ENCODE results near the gene DDAH1.

The DDAH1 gene

GRCh38 chr1:85386068-85386722, 78.8 kb downstream of the DDAH1 start:
- DNase-seq = no peak

GRCh38 chr1:85379203-85380136, 85.5 kb downstream of the DDAH1 start:
- DNase-seq = no peak

GRCh38 chr1:85378534-85378933, 86.4 kb downstream of the DDAH1 start:
- no peak for DNase-seq

- no peak for DNase-seq
Observed at GRCh38 chr1:85376356-85376755, 88.6 kb downstream of the DDAH1 start.

GRCh38 chr1:85375493-85375892, 89.5 kb downstream of the DDAH1 start:
- DNase-seq = no peak

GRCh38 chr1:85374160-85374559, 90.8 kb downstream of the DDAH1 start:
- no peak for DNase-seq

- DNase-seq = no peak
Observed at GRCh38 chr1:85373378-85373708, 91.6 kb downstream of the DDAH1 start.

GRCh38 chr1:85372683-85373377, 92.1 kb downstream of the DDAH1 start:
- DNase-seq = no peak

- no peak for DNase-seq
Observed at GRCh38 chr1:85371021-85371420, 93.9 kb downstream of the DDAH1 start.

GRCh38 chr1:85368073-85368770, 96.7 kb downstream of the DDAH1 start:
- no peak for DNase-seq

GRCh38 chr1:85366391-85367170, 98.4 kb downstream of the DDAH1 start:
- DNase-seq = no peak

GRCh38 chr1:85365851-85366250, 99.1 kb downstream of the DDAH1 start:
- no peak for DNase-seq

- no peak for DNase-seq
Observed at GRCh38 chr1:85363521-85363920, 101.4 kb downstream of the DDAH1 start.

GRCh38 chr1:85363092-85363491, 101.9 kb downstream of the DDAH1 start:
- DNase-seq = no peak

GRCh38 chr1:85361606-85362296, 103.2 kb downstream of the DDAH1 start:
- no peak for DNase-seq

GRCh38 chr1:85360730-85361493, 104.0 kb downstream of the DDAH1 start:
- DNase-seq = no peak

GRCh38 chr1:85359874-85360721, 104.9 kb downstream of the DDAH1 start:
- no peak for DNase-seq

- no peak for DNase-seq
Observed at GRCh38 chr1:85358702-85359438, 106.1 kb downstream of the DDAH1 start.

GRCh38 chr1:85357817-85358216, 107.1 kb downstream of the DDAH1 start:
- DNase-seq = no peak

All from activated naive CD4-positive, alpha-beta T cell treated with Interleukin-2 at 50 U/mL for 16 hours (primary cell).